ENCODE measurements around the gene KRT8. TPM values are rescaled to one million over a fixed set of nuclear protein-coding genes. Genes with fewer than 3 reads are reported as not detected.

Gene KRT8
- total RNA-seq, result 425 and 493 TPM in 2 replicates

GRCh38 chr12:52904509-52905300 lies at the start of gene KRT8:
Gene KRT8, minus strand, starts transcription at chr12:52905076. Its CDS starts 95 bp downstream, at chr12:52904981.

GRCh38 chr12:52848661-52849255 lies 56.1 kb downstream of the KRT8 start, which contains the start of gene KRT78:
Gene KRT78, minus strand, starts transcription at chr12:52848994. Its CDS starts 64 bp downstream, at chr12:52848930.

Other genes starting within 250 kb of the KRT8 start
- 0.42 and 0.99 TPM in 2 replicates for gene KRT1, start 224.7 kb downstream of the KRT8 start, total RNA-seq
- gene KRT77, start 201.6 kb downstream of the KRT8 start, total RNA-seq, result 0.09 and 0.21 TPM in 2 replicates
- not detected in 2 replicates for gene KRT76, start 127.7 kb downstream of the KRT8 start, total RNA-seq
- gene KRT3, start 109.0 kb downstream of the KRT8 start, total RNA-seq, result not detected in 2 replicates
- gene KRT4, start 91.0 kb downstream of the KRT8 start, total RNA-seq, result 102 and 129 TPM in 2 replicates
- gene KRT79, start 70.8 kb downstream of the KRT8 start, total RNA-seq, result not detected in 2 replicates
- gene KRT78, start 56.1 kb downstream of the KRT8 start, total RNA-seq, result 2.2 and 3.9 TPM in 2 replicates
- gene KRT18, start 44.0 kb upstream of the KRT8 start, total RNA-seq, result 519 and 566 TPM in 2 replicates
- gene EIF4B, start 101.4 kb upstream of the KRT8 start, total RNA-seq, result 419 and 438 TPM in 2 replicates
- 12.1 and 21.1 TPM in 2 replicates for gene TNS2, start 145.0 kb upstream of the KRT8 start, total RNA-seq
- 26.0 and 31.0 TPM in 2 replicates for gene SPRYD3, start 174.3 kb upstream of the KRT8 start, total RNA-seq
- 256 and 257 TPM in 2 replicates for gene IGFBP6, start 192.6 kb upstream of the KRT8 start, total RNA-seq
- gene SOAT2, start 198.4 kb upstream of the KRT8 start, total RNA-seq, result 0.07 TPM in 1 of 2 replicates, not detected in the other

Data from airway epithelial cell (primary cell).